SKM-1 treated with dmso at 0.1 percent for 144 hours (cell line): ENCODE data around the gene GDPD5.
A peak's percentile ranks its signal among the peaks of the same experiment; 100 is the strongest.

Source experiments
- DNase-seq: peaks from one replicate; lab custom pipeline; 2025; ENCODE audit not compliant: unreplicated experiment; lab: John Stamatoyannopoulos, UW

Gene GDPD5

DNA sequence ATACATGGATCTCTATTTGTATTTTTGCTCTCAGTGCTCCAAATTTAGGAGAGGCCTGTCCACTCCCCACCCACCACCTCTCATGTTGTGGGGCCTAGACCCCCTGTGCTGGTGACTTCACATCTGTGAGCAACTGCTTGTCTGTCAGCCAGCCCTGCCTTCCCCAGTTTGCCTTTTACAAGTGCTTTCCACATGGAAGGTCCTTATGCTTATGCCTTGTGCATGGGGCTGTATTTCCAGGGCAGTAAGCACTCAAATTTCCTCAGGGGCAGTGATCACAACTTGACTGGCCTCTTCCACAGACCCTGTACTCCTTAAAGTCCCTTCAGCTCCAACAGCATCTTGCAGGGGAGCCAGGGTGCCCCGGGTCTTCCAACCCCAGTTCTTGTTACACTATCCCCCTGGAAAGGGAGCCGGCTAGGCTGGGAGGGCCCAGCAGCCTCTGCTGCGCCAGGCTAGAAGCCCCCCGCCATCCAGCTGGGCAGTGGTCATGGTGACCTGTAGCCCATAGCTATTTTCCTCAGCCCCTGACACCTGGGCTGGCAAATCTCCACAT lies 29.9 kb downstream of the GDPD5 start:
- no peak for DNase-seq

DNA sequence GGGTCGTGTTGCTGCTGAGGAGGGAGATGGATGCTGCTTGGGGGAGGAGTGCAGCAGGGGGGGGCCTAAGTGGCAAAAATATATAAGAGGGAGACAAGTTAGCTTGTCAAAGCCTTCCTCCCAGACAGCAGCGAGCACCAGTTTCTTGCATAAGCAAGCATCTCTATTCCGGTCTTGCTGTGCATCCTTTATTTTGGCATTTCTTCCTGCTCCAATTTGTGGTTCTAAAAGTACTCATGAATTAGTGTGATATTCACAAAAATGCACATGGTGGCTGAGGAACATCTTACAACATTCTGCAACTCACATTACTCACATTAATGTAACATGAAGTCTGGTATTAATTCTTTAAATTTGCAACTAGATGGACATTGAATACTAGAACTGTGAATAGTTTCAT lies 32.1 kb downstream of the GDPD5 start:
- DNase-seq: no peak

- DNase-seq: peak; percentile 43
These were observed 33.4 kb downstream of the GDPD5 start for GRCh38 chr11:75492181-75492820.

DNA sequence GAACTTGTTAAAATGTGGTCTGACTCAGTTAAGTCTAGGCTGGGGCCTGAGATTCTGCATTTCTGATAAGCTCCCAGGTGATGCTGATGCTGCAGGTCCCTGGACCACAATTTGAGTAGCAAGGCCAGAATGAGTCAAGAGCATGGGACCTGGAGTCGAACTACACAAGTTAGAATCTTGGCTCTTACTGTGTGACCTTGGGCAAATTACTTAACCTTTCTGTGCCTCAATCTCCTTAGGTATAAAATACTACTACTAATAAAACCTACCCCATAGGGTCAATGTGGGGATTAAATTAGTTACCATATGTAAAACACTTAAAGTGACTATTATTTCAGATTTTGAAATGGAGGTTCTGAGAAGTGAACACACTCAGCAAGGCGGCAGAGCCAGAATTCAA lies 34.3 kb downstream of the GDPD5 start:
- DNase-seq: no peak

- DNase-seq: no peak
These were observed 35.2 kb downstream of the GDPD5 start for GRCh38 chr11:75490221-75491181.

GRCh38 chr11:75487365-75487764 lies 38.4 kb downstream of the GDPD5 start:
- DNase-seq: no peak

DNA sequence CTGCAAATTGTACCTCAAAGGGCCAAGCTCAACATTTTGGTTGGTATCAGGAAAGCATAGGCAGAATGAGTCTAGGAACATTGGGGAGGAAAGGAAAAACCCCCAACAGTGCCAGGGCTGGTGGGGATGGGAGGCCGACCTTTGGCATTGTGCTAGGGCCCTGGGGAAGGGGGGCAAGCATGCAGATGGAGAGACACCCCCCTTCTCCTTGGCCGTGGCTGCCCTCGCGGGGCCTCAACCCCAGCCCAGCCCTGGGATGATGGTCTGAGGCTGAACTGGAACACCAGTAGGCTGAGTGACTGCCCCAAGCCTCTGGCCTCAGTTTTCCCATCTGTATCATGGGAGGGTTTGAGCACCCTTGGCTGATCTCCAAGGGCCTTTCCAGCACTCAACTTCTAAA lies 40.0 kb downstream of the GDPD5 start:
- no peak for DNase-seq

DNA sequence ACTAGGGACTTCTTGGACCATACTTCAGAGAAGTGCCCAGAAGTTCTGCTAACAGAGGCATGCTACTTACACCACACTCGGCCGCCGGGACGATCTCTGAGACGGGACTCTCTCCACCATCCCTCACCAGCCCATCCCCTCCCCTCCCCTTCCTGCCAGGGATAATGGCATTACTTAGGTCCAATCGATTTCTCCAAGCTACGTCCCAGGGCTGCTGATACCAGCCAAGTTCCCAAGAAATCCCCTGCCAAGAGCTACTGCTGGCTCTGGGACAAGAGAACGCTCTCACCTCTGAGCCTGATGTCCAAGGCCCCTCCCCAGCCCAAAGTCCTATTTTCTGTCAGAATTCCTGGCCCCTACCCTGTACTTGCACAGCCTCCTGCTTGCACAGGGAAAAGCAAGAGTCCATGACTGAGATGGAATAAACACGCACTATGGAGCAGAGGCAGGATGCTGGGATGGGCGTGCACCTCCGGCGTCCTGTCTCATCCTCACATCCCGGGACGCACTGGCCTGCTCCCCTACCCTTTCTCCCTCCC lies 42.7 kb downstream of the GDPD5 start:
- no peak for DNase-seq

DNA sequence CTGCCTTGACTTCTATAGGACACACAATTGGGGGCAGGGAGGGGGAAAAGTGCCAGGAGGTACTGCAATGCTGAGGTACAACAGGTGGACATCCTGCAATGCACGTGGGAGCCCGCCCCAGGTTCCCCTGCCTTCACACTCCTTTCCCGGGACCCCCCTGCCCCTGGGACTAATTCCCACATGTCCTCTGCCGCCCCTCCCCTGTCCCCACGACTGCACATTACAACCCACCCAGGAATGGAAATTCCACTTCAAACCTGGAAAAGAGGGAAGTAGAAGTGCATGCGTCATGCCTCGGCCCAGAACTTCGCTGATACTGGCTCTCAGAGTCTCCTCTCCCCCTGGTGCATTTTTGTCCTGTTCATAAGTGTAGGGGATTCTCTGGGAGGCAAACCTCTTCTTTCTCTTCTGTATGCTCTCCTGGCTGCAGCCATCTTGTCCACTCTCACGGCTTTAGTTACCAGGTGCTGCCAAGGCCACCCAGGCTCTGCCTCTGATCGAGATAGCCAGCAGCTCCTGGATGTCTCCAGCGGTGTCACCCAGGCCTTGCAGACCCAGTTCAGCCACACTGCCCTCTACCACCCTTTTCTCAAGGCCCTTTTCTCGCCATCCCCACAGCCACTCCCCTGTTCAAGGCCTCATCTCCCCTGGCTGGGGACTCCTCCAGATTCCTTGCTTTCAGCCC lies 43.7 kb downstream of the GDPD5 start:
- no peak for DNase-seq

- DNase-seq: no peak
These were observed 44.4 kb downstream of the GDPD5 start for GRCh38 chr11:75481223-75481921.

- DNase-seq: no peak
These were observed 45.3 kb downstream of the GDPD5 start for GRCh38 chr11:75480185-75481175.

- no peak for DNase-seq
These were observed 46.1 kb downstream of the GDPD5 start for GRCh38 chr11:75479597-75480145.

GRCh38 chr11:75478783-75479596 lies 46.8 kb downstream of the GDPD5 start:
- no peak for DNase-seq

DNA sequence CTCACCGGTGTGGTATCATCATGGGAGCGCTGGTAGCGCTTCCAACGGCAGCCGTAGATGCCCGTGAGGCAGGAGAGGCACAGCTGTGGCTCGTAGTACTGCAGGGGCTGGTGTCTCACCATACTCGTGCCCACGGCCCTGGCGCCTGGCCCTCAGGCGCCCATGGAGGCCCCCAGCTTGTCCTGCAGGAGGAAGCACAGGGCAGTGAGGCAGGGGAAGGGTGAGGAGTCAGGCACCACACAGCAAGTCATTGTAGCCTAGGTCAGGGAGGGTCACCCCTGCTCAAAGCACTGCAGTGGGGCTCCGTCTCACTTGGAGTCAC lies 48.2 kb downstream of the GDPD5 start:
- DNase-seq: no peak

- DNase-seq: no peak
These were observed 48.8 kb downstream of the GDPD5 start for GRCh38 chr11:75476739-75477613.

- no peak for DNase-seq
These were observed 49.7 kb downstream of the GDPD5 start for GRCh38 chr11:75475767-75476650.
